ENCODE data around the gene TXNRD1. TPM values are rescaled to one million over a fixed set of nuclear protein-coding genes. Genes with fewer than 3 reads are reported as not detected.

The TXNRD1 gene
- total and polyA plus RNA-seq, 10 donors: 13.7 to 107 (median 56.8) TPM

DNA sequence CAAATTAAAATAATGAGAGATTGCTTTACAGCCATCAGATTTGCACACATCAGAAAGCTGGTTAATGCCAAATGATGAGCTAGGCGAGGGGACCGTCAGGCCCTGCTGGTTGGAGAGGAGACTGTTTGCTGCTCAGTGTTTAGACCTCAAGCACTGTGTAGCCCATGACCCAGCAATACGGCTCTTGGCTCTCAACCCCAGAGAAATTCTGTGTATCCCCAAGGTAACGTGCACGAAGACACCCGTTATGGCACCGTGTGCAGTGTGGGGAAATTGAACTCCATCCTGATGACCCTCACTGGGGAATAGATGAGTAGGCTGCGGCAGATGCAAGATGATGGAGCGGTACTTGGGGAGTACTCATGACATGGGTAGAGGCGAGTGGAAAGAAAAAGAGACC is 143.6 kb downstream of the TXNRD1 start:
- peaks cover 0 to 10% (median 0%) of the 10 kb centered on the region in 6 donors for H3K36me3 ChIP-seq
- no peak overlapping the region for H3K4me3 ChIP-seq
- H3K27me3 ChIP-seq (replicated peaks in 1 of 7): no peaks in the 10 kb centered on the region
- peaks cover 0 to 14% (median 0%) of the 10 kb centered on the region in 6 donors for H3K4me1 ChIP-seq
- H3K27ac ChIP-seq: no peak overlapping the region
- intact Hi-C loops (cut with DNase I; ENCODE audit: low total_unique reads): loop anchor here (2.0 to 5.0 kb wide), 2 partner anchors 142 to 158 kb away; partner anchors contain the start of gene TXNRD1
- DNase-seq: no peak
- WGBS, 5 donors: 94 to 98% (median 96%) methylated on average over 10 of the region's 10 CpGs
- peaks cover 0 to 7% (median 0%) of the 10 kb centered on the region in 8 donors for H3K9me3 ChIP-seq
- TF ChIP-seq POLR2A (IDR thresholded peaks at IDR 0.05) (no peak), POLR2AphosphoS5 (IDR thresholded peaks at IDR 0.05) (no peak), CTCF (IDR thresholded peaks at IDR 0.05 in 8 of 11, conservative IDR thresholded peaks at IDR 0.05 in 3 of 11) (no peak)

GRCh38 chr12:104360157-104360556 is 144.6 kb downstream of the TXNRD1 start:
- H3K27ac ChIP-seq: no peak overlapping the region
- H3K9me3 ChIP-seq: peaks cover 0 to 7% (median 0%) of the 10 kb centered on the region in 8 donors
- intact Hi-C loops (cut with DNase I; ENCODE audit: low total_unique reads): no loop called here
- peaks cover 0 to 14% (median 0%) of the 10 kb centered on the region in 6 donors for H3K4me1 ChIP-seq
- TF ChIP-seq CTCF (IDR thresholded peaks at IDR 0.05 in 8 of 11, conservative IDR thresholded peaks at IDR 0.05 in 3 of 11) (no peak), POLR2A (IDR thresholded peaks at IDR 0.05) (no peak), POLR2AphosphoS5 (IDR thresholded peaks at IDR 0.05) (no peak)
- DNase-seq: no peak
- H3K27me3 ChIP-seq (replicated peaks in 1 of 7): no peaks in the 10 kb centered on the region
- peaks cover 0 to under 1% (median 0%) of the 10 kb centered on the region in 6 donors for H3K36me3 ChIP-seq
- WGBS, 5 donors: 90 to 99% (median 92%) methylated on average over 3 of the region's 3 CpGs
- H3K4me3 ChIP-seq: no peak overlapping the region

DNA sequence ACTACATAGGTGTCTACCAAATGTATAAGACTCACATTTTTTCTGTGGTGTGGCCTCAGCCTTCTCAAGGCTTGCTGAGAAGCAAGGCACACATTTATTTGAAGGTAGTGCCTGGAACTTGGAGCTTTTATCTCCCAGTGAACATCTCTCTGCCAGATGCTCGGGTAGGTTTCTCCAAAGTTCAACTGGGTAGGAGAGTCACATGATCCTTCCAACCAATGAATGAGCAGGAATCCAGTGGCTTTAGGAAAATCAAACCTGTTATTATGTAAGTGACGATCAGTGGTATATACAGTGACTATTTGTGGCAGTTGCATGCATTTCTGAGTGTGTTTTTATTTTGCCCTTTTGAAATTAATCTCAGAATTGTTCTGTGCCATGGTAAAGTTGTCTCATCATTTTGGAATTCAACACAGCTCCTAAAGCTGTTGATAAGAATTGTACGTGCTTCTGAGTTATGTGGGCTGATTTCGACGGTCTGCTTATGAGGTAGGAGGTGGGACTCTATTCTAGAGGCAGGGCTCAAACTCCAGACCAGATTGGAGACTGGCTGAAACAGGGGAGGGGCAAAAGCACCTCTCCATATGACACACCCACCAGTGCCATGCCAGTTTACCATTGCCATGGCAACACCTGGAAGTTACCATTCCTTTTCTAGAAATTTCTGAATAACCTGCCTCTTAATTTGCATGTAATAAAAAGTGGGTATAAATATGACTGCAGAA is 145.6 kb downstream of the TXNRD1 start:
- H3K9me3 ChIP-seq: peaks cover 0 to 7% (median 0%) of the 10 kb centered on the region in 8 donors
- TF ChIP-seq POLR2A (IDR thresholded peaks at IDR 0.05): no peak
- TF ChIP-seq CTCF (IDR thresholded peaks at IDR 0.05 in 8 of 11, conservative IDR thresholded peaks at IDR 0.05 in 3 of 11): no peak
- TF ChIP-seq POLR2AphosphoS5 (IDR thresholded peaks at IDR 0.05): no peak
- H3K4me3 ChIP-seq: no peak overlapping the region
- no peaks in the 10 kb centered on the region for H3K27me3 ChIP-seq (replicated peaks in 1 of 7)
- H3K27ac ChIP-seq: no peak overlapping the region
- intact Hi-C loops (cut with DNase I; ENCODE audit: low total_unique reads): no loop called here
- H3K36me3 ChIP-seq: no peaks in the 10 kb centered on the region
- no peak for DNase-seq
- 53 to 88% (median 86%) methylated on average over 5 of the region's 5 CpGs for WGBS, 5 donors
- H3K4me1 ChIP-seq: peaks cover 0 to 14% (median 0%) of the 10 kb centered on the region in 6 donors

- no peak for DNase-seq
- WGBS, 5 donors: 93 to 96% (median 95%) methylated on average over 5 of the region's 5 CpGs
- TF ChIP-seq CTCF (IDR thresholded peaks at IDR 0.05 in 8 of 11, conservative IDR thresholded peaks at IDR 0.05 in 3 of 11) (no peak), POLR2AphosphoS5 (IDR thresholded peaks at IDR 0.05) (no peak), POLR2A (IDR thresholded peaks at IDR 0.05) (no peak)
- H3K27ac ChIP-seq: no peak overlapping the region
- peaks cover 0 to 16% (median 12%) of the 10 kb centered on the region in 8 donors for H3K9me3 ChIP-seq
- H3K36me3 ChIP-seq: no peaks in the 10 kb centered on the region
- no peak overlapping the region for H3K4me3 ChIP-seq
- intact Hi-C loops (cut with DNase I; ENCODE audit: low total_unique reads): no loop called here
- no peaks in the 10 kb centered on the region for H3K4me1 ChIP-seq
- H3K27me3 ChIP-seq (replicated peaks in 1 of 7): no peaks in the 10 kb centered on the region
These were observed 150.4 kb downstream of the TXNRD1 start for GRCh38 chr12:104365921-104366410.

All from spleen (tissue), 11 donors.